Right ventricle myocardium inferior (tissue), 1 donor: ENCODE measurements around the gene SELENOH. TPM values are rescaled to one million over a fixed set of nuclear protein-coding genes. Genes with fewer than 3 reads are reported as not detected.

Experiments
- ATAC-seq: fragments of 200-7000 bp; cut with Tn5 transposase; one replicate; pipeline ENCODE4 v1.9.1; 2020; ENCODE audit warnings: mild to moderate bottlenecking, moderate library complexity
- DNase-seq: peaks from one replicate; pipeline ENCODE4 v3.0.0; 2021; ENCODE audit errors: missing footprints
- intact Hi-C: fragments of 100-400 bp; cut with DNase I; formaldehyde crosslinking; loops from one replicate; pipeline ENCODE4 v1.11.0; 2022
- total RNA-seq: library from RNA; stranded (reverse); fragmentation: NEBNext Ultra II Directional; extraction: Animal tissue kit (Norgen Biotek cat#: 25700); gene quantifications from one replicate; pipeline ENCODE4 v1.2.1, GENCODE V29; 2021
- donor health status: DM: no; HTN: yes; CAD: no; lungs with severe emphysema.

SELENOH gene
- total RNA-seq, 1 donor from 2014 or later = 72.9 TPM

GRCh38 chr11:57773026-57773598, 31.8 kb downstream of the SELENOH start:
- DNase-seq = no peak
- ATAC-seq = no peak
- intact Hi-C loops = no loop called here

GRCh38 chr11:57775491-57775890, 34.2 kb downstream of the SELENOH start:
- intact Hi-C loops = no loop called here
- DNase-seq = no peak
- no peak for ATAC-seq

GRCh38 chr11:57776031-57776521, 34.8 kb downstream of the SELENOH start:
- intact Hi-C loops = no loop called here
- ATAC-seq (no peak), DNase-seq (no peak)

GRCh38 chr11:57776577-57777210, 35.4 kb downstream of the SELENOH start:
- ATAC-seq (no peak), DNase-seq (no peak)
- intact Hi-C loops = no loop called here

- no peak for ATAC-seq
- intact Hi-C loops = loop anchor here (1.0 to 2.0 kb wide), 2 partner anchors 16 to 21 kb away; no protein-coding TSS in a partner anchor
Observed at GRCh38 chr11:57777969-57778317, 36.7 kb downstream of the SELENOH start.

GRCh38 chr11:57778318-57779037, 37.2 kb downstream of the SELENOH start:
- ATAC-seq (peak; percentile 92), DNase-seq (peak; percentile 93)
- intact Hi-C loops = loop anchor here (1.0 to 2.0 kb wide), 2 partner anchors 16 to 20 kb away; no protein-coding TSS in a partner anchor

More at GRCh38 chr11:57777969-57778317, 36.7 kb downstream of the SELENOH start:
- no peak for DNase-seq

- intact Hi-C loops = loop anchor here (2.0 kb wide), 1 partner anchor 20 kb away; no protein-coding TSS in a partner anchor
- DNase-seq = no peak
- peak; percentile 76 for ATAC-seq
Observed at GRCh38 chr11:57779276-57779675, 38.0 kb downstream of the SELENOH start.

GRCh38 chr11:57781529-57781943, 40.2 kb downstream of the SELENOH start:
- intact Hi-C loops = no loop called here
- DNase-seq (no peak), ATAC-seq (no peak)

GRCh38 chr11:57785072-57785471, 43.8 kb downstream of the SELENOH start:
- DNase-seq (no peak), ATAC-seq (no peak)
- intact Hi-C loops = no loop called here

GRCh38 chr11:57786436-57786835, 45.1 kb downstream of the SELENOH start:
- ATAC-seq (no peak), DNase-seq (no peak)
- intact Hi-C loops = no loop called here

- ATAC-seq = no peak
- intact Hi-C loops = no loop called here
- DNase-seq = no peak
Observed at GRCh38 chr11:57787006-57787604, 45.8 kb downstream of the SELENOH start.

- DNase-seq = no peak
- ATAC-seq = peak; percentile 46
- intact Hi-C loops = no loop called here
Observed at GRCh38 chr11:57787920-57788702, 46.8 kb downstream of the SELENOH start.

- no peak for DNase-seq
- ATAC-seq = no peak
- intact Hi-C loops = no loop called here
Observed at GRCh38 chr11:57788703-57789088, 47.4 kb downstream of the SELENOH start.

GRCh38 chr11:57791321-57792059, 50.2 kb downstream of the SELENOH start:
- intact Hi-C loops = no loop called here
- DNase-seq (peak; percentile 68), ATAC-seq (no peak)

- intact Hi-C loops = no loop called here
- peak; percentile 63 for ATAC-seq
- peak; percentile 99 for DNase-seq
Observed at GRCh38 chr11:57792060-57792541, 50.8 kb downstream of the SELENOH start.

- no peak for DNase-seq
- ATAC-seq = peak; percentile 64
- intact Hi-C loops = no loop called here
Observed at GRCh38 chr11:57792870-57793269, 51.6 kb downstream of the SELENOH start.
